Glutamatergic neuron (in vitro differentiated cells): ENCODE results near the gene IVNS1ABP. TPM values are rescaled to one million over a fixed set of nuclear protein-coding genes. Genes with fewer than 3 reads are reported as not detected.

Experiments
- DNase-seq: peaks from one replicate; pipeline ENCODE4 v3.0.0; 2022
- H3K27ac Mint-ChIP-seq: one replicate; pipeline ENCODE4 v1.8.0; 2020; ENCODE audit warnings: mild to moderate bottlenecking, mixed read lengths, inconsistent platforms; ENCODE audit not compliant: unreplicated experiment
- H3K27me3 Mint-ChIP-seq: one replicate; pipeline ENCODE4 v1.8.0; 2020; ENCODE audit warnings: mild to moderate bottlenecking, moderate library complexity, mixed read lengths, inconsistent platforms; ENCODE audit not compliant: unreplicated experiment
- H3K36me3 Mint-ChIP-seq: one replicate; pipeline ENCODE4 v1.8.0; 2020; ENCODE audit warnings: mild to moderate bottlenecking, mixed read lengths, inconsistent platforms; ENCODE audit not compliant: unreplicated experiment
- H3K4me1 Mint-ChIP-seq: one replicate; pipeline ENCODE4 v1.8.0; 2020; ENCODE audit warnings: mild to moderate bottlenecking, low read depth, mixed read lengths, inconsistent platforms; ENCODE audit not compliant: unreplicated experiment
- H3K4me3 Mint-ChIP-seq: one replicate; pipeline ENCODE4 v1.8.0; 2020; ENCODE audit warnings: mild to moderate bottlenecking, mixed read lengths, inconsistent platforms; ENCODE audit not compliant: unreplicated experiment
- H3K9me3 Mint-ChIP-seq: one replicate; pipeline ENCODE4 v1.8.0; 2020; ENCODE audit warnings: mild to moderate bottlenecking, moderate library complexity, mixed read lengths, inconsistent platforms; ENCODE audit not compliant: unreplicated experiment
- total RNA-seq: library from RNA; stranded (reverse); fragmentation: NEBNext Ultra II Directional; extraction: Animal tissue kit (Norgen Biotek cat#: 25700); gene quantifications from one replicate; pipeline ENCODE4 v1.2.1, GENCODE V29; 2021; ENCODE audit not compliant: unreplicated experiment
- TF ChIP-seq, protein P1 (sequence below): fragments of 200-600 bp; sonication (generic); IDR thresholded peaks from one replicate; pipeline ENCODE4 v1.5.0; 2021; ENCODE audit not compliant: partially characterized antibody, unreplicated experiment

The IVNS1ABP gene
- total RNA-seq, 1 donor from 2014 or later, result 93.2 TPM

DNA sequence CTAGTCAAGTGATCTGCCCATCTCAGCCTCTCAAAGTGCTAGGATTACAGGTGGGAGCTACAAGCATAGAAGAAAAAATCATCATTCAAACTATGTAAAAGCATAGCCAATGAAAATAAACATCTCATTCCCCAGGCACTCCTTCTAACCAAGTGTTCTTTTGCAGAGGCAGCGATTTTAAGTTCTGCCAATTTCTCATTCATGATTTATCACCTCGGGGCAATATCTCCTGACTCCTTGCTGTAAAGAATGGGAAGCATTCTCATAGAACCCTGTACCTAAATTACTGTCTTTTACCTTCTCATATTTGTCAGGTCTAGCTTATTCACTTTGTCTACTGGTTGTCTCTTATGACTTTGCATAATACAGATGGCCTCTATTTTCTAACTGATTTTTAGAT, 32.5 kb upstream of the IVNS1ABP start:
- no peak for DNase-seq
- Mint-ChIP-seq H3K4me1 (no peaks in the 10 kb centered on the region), H3K27me3 (no peaks in the 10 kb centered on the region), H3K27ac (no peak overlapping the region), H3K9me3 (no peaks in the 10 kb centered on the region), H3K36me3 (no peaks in the 10 kb centered on the region), H3K4me3 (no peak overlapping the region)
- TF ChIP-seq, protein P1, sequence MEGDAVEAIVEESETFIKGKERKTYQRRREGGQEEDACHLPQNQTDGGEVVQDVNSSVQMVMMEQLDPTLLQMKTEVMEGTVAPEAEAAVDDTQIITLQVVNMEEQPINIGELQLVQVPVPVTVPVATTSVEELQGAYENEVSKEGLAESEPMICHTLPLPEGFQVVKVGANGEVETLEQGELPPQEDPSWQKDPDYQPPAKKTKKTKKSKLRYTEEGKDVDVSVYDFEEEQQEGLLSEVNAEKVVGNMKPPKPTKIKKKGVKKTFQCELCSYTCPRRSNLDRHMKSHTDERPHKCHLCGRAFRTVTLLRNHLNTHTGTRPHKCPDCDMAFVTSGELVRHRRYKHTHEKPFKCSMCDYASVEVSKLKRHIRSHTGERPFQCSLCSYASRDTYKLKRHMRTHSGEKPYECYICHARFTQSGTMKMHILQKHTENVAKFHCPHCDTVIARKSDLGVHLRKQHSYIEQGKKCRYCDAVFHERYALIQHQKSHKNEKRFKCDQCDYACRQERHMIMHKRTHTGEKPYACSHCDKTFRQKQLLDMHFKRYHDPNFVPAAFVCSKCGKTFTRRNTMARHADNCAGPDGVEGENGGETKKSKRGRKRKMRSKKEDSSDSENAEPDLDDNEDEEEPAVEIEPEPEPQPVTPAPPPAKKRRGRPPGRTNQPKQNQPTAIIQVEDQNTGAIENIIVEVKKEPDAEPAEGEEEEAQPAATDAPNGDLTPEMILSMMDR, result no peak

DNA sequence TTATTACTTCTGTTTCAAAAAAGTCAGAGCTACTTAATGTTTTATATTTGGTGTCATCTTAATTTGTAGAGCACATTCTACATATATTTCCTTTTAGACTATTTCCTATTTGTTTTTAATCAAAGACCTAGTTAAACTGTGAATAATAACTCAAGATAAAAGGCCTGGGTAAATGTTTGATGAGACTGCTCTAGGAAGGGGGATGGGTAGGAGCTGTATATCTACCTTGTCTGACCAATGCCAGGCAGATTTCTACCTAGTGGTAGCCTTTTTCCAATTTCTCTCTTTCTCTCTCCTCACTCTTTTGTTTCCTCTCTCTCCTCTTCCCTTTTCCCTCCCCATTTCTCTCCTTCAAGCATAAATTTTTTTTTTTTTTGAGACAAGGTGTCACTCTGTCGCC, 31.9 kb upstream of the IVNS1ABP start:
- H3K9me3 Mint-ChIP-seq, result no peaks in the 10 kb centered on the region
- TF ChIP-seq, protein P1, result no peak
- H3K4me1 Mint-ChIP-seq, result no peaks in the 10 kb centered on the region
- no peaks in the 10 kb centered on the region for H3K36me3 Mint-ChIP-seq
- no peak overlapping the region for H3K4me3 Mint-ChIP-seq
- no peak for DNase-seq
- no peaks in the 10 kb centered on the region for H3K27me3 Mint-ChIP-seq
- no peak overlapping the region for H3K27ac Mint-ChIP-seq

DNA sequence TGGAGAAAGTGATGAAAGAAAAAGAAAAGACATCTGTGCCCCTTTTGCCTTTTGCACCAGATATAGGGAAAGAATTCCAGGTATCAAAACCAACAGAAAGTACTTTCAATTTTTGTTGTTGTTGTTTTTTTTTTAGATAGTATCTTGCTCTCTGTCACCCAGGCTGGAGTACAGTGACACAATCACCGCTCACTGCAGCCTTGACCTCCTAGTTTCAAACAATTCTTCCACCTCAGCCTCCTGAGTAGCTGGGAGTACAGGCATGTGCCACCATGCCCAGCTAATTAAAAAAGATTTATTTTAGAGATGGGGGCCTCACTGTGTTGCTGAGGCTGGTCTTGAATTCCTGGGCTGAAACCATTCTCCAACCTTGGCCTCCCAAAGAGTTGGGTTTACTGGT, 31.3 kb upstream of the IVNS1ABP start:
- Mint-ChIP-seq H3K27me3 (no peaks in the 10 kb centered on the region), H3K36me3 (no peaks in the 10 kb centered on the region), H3K4me1 (no peaks in the 10 kb centered on the region), H3K9me3 (no peaks in the 10 kb centered on the region), H3K27ac (no peak overlapping the region), H3K4me3 (no peak overlapping the region)
- TF ChIP-seq, protein P1, result no peak
- no peak for DNase-seq

DNA sequence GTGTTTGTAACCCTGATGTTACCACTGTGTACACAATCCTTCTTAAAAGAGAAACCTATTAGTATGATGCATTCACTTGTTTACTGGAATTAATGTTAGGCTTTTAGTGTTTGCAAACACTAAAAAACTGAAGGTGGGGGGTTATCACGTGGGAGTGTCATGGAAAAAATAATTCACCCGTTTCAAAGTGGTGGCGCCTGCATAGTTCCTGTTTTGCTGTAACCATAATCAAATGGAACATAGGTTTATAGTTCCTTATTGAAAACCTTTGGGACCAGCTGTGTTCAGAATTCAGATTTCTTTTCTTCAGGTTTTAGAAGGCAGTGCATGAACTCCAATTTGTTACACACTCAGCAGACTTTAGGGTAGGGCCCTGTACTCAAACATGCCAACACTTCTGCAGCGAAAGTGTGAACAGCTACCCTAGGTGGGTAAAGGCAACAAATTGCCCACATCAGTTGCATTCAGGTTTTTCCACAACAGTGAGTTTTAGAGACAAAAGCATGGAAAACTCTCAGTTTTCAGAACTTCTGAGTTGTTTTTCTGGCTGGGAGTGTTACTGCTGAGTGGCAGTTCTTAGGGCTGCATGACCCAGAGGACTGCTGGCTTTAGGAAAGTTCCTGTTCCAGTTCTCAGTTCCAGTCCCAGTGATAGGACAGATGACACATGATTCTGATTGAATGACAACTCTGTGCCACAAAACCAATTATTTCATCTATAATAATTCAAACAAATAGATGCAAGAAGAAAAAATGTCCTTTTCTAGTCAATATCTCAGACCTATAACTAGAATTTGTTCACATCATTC, 29.1 kb upstream of the IVNS1ABP start:
- TF ChIP-seq, protein P1, result no peak
- H3K27ac Mint-ChIP-seq, result no peak overlapping the region
- no peaks in the 10 kb centered on the region for H3K36me3 Mint-ChIP-seq
- DNase-seq, result no peak
- no peaks in the 10 kb centered on the region for H3K9me3 Mint-ChIP-seq
- no peaks in the 10 kb centered on the region for H3K4me1 Mint-ChIP-seq
- H3K4me3 Mint-ChIP-seq, result no peak overlapping the region
- H3K27me3 Mint-ChIP-seq, result no peaks in the 10 kb centered on the region

DNA sequence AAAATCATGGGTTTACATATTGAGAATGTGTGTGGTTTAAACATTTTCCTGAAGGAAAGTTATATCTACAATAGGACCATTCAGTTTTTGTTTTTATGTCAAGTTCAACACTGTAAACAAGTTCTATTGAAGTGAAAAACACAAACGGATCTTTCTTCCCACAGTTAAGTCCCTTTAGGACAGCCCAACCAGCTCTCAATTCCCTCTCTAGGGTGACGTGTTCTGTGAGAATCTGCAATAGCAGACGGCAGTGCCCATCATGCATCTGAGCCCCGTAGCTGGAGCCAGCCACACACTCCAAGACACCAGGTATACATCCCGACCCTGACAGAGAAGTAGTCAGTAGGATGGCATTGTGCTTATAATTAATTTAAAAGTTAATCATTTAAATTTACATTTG, 26.3 kb upstream of the IVNS1ABP start:
- TF ChIP-seq, protein P1, result no peak
- H3K27me3 Mint-ChIP-seq, result no peaks in the 10 kb centered on the region
- no peaks in the 10 kb centered on the region for H3K9me3 Mint-ChIP-seq
- H3K4me3 Mint-ChIP-seq, result no peak overlapping the region
- H3K4me1 Mint-ChIP-seq, result no peaks in the 10 kb centered on the region
- no peak overlapping the region for H3K27ac Mint-ChIP-seq
- no peak for DNase-seq
- no peaks in the 10 kb centered on the region for H3K36me3 Mint-ChIP-seq
